ENCODE results near the gene PSAT1.

Gene PSAT1

GRCh38 chr9:78296893-78297671 is at the start of gene PSAT1:
Gene PSAT1, plus strand, starts transcription at chr9:78297125. Its CDS starts 86 bp downstream, at chr9:78297211.
- H3K4me3 ChIP-seq (ENCODE audit: insufficient read length, low read depth), result peak within 1 kb of the TSS; percentile 97
- TF ChIP-seq YY1 (IDR thresholded peaks at IDR 0.05; ENCODE audit: insufficient read depth, insufficient read length) (no peak), ZNF274 (IDR thresholded peaks at IDR 0.05; ENCODE audit: low read depth, low read length) (no peak), SUZ12 (IDR thresholded peaks at IDR 0.05; ENCODE audit: extremely low read depth, insufficient read depth, insufficient read length) (no peak)
- H3K36me3 ChIP-seq (ENCODE audit: insufficient read depth, insufficient read length, low read length), result peaks cover 22% of the 10 kb centered on the region
- no peaks in the 10 kb centered on the region for H3K27me3 ChIP-seq (ENCODE audit: insufficient read depth, insufficient read length)
- no peaks in the 10 kb centered on the region for H3K9me3 ChIP-seq (ENCODE audit: insufficient read depth, low read length)
- no peaks in the 10 kb centered on the region for H3K4me1 ChIP-seq (ENCODE audit: insufficient read depth, insufficient read length)
- peak; percentile 96 for DNase-seq (ENCODE audit: low read depth, low spot score)
- peak within 1 kb of the TSS; percentile 97 for H3K9ac ChIP-seq (ENCODE audit: insufficient read length, low read depth)

GRCh38 chr9:78248635-78249034 is 48.3 kb upstream of the PSAT1 start:
- TF ChIP-seq YY1 (IDR thresholded peaks at IDR 0.05; ENCODE audit: insufficient read depth, insufficient read length) (no peak), ZNF274 (IDR thresholded peaks at IDR 0.05; ENCODE audit: low read depth, low read length) (no peak), SUZ12 (IDR thresholded peaks at IDR 0.05; ENCODE audit: extremely low read depth, insufficient read depth, insufficient read length) (no peak)
- H3K36me3 ChIP-seq (ENCODE audit: insufficient read depth, insufficient read length, low read length), result peaks cover 80% of the 10 kb centered on the region
- DNase-seq (ENCODE audit: low read depth, low spot score), result no peak
- no peak overlapping the region for H3K9ac ChIP-seq (ENCODE audit: insufficient read length, low read depth)
- no peaks in the 10 kb centered on the region for H3K9me3 ChIP-seq (ENCODE audit: insufficient read depth, low read length)
- no peaks in the 10 kb centered on the region for H3K4me1 ChIP-seq (ENCODE audit: insufficient read depth, insufficient read length)
- no peaks in the 10 kb centered on the region for H3K27me3 ChIP-seq (ENCODE audit: insufficient read depth, insufficient read length)
- H3K4me3 ChIP-seq (ENCODE audit: insufficient read length, low read depth), result no peak overlapping the region

GRCh38 chr9:78249542-78249941 is 47.4 kb upstream of the PSAT1 start:
- no peak for TF ChIP-seq YY1 (IDR thresholded peaks at IDR 0.05; ENCODE audit: insufficient read depth, insufficient read length)
- TF ChIP-seq SUZ12 (IDR thresholded peaks at IDR 0.05; ENCODE audit: extremely low read depth, insufficient read depth, insufficient read length), result no peak
- TF ChIP-seq ZNF274 (IDR thresholded peaks at IDR 0.05; ENCODE audit: low read depth, low read length), result no peak
- DNase-seq (ENCODE audit: low read depth, low spot score), result no peak
- no peaks in the 10 kb centered on the region for H3K27me3 ChIP-seq (ENCODE audit: insufficient read depth, insufficient read length)
- H3K9ac ChIP-seq (ENCODE audit: insufficient read length, low read depth), result no peak overlapping the region
- H3K9me3 ChIP-seq (ENCODE audit: insufficient read depth, low read length), result no peaks in the 10 kb centered on the region
- H3K4me1 ChIP-seq (ENCODE audit: insufficient read depth, insufficient read length), result no peaks in the 10 kb centered on the region
- H3K36me3 ChIP-seq (ENCODE audit: insufficient read depth, insufficient read length, low read length), result peaks cover 80% of the 10 kb centered on the region
- H3K4me3 ChIP-seq (ENCODE audit: insufficient read length, low read depth), result no peak overlapping the region

GRCh38 chr9:78252616-78253015 is 44.3 kb upstream of the PSAT1 start:
- TF ChIP-seq SUZ12 (IDR thresholded peaks at IDR 0.05; ENCODE audit: extremely low read depth, insufficient read depth, insufficient read length) (no peak), ZNF274 (IDR thresholded peaks at IDR 0.05; ENCODE audit: low read depth, low read length) (no peak), YY1 (IDR thresholded peaks at IDR 0.05; ENCODE audit: insufficient read depth, insufficient read length) (no peak)
- peaks cover 83% of the 10 kb centered on the region for H3K36me3 ChIP-seq (ENCODE audit: insufficient read depth, insufficient read length, low read length)
- no peak overlapping the region for H3K4me3 ChIP-seq (ENCODE audit: insufficient read length, low read depth)
- no peak overlapping the region for H3K9ac ChIP-seq (ENCODE audit: insufficient read length, low read depth)
- H3K27me3 ChIP-seq (ENCODE audit: insufficient read depth, insufficient read length), result no peaks in the 10 kb centered on the region
- DNase-seq (ENCODE audit: low read depth, low spot score), result no peak
- H3K4me1 ChIP-seq (ENCODE audit: insufficient read depth, insufficient read length), result no peaks in the 10 kb centered on the region
- H3K9me3 ChIP-seq (ENCODE audit: insufficient read depth, low read length), result no peaks in the 10 kb centered on the region

GRCh38 chr9:78253285-78253684 is 43.6 kb upstream of the PSAT1 start:
- no peaks in the 10 kb centered on the region for H3K4me1 ChIP-seq (ENCODE audit: insufficient read depth, insufficient read length)
- no peaks in the 10 kb centered on the region for H3K27me3 ChIP-seq (ENCODE audit: insufficient read depth, insufficient read length)
- H3K9me3 ChIP-seq (ENCODE audit: insufficient read depth, low read length), result no peaks in the 10 kb centered on the region
- H3K9ac ChIP-seq (ENCODE audit: insufficient read length, low read depth), result no peak overlapping the region
- DNase-seq (ENCODE audit: low read depth, low spot score), result no peak
- no peak for TF ChIP-seq SUZ12 (IDR thresholded peaks at IDR 0.05; ENCODE audit: extremely low read depth, insufficient read depth, insufficient read length)
- H3K4me3 ChIP-seq (ENCODE audit: insufficient read length, low read depth), result no peak overlapping the region
- peaks cover 83% of the 10 kb centered on the region for H3K36me3 ChIP-seq (ENCODE audit: insufficient read depth, insufficient read length, low read length)

GRCh38 chr9:78261403-78262001 is 35.4 kb upstream of the PSAT1 start:
- Histone ChIP-seq H3K4me1 (ENCODE audit: insufficient read depth, insufficient read length) (no peaks in the 10 kb centered on the region), H3K36me3 (ENCODE audit: insufficient read depth, insufficient read length, low read length) (peaks cover 68% of the 10 kb centered on the region), H3K4me3 (ENCODE audit: insufficient read length, low read depth) (no peak overlapping the region), H3K9ac (ENCODE audit: insufficient read length, low read depth) (no peak overlapping the region), H3K9me3 (ENCODE audit: insufficient read depth, low read length) (no peaks in the 10 kb centered on the region), H3K27me3 (ENCODE audit: insufficient read depth, insufficient read length) (no peaks in the 10 kb centered on the region)
- TF ChIP-seq YY1 (IDR thresholded peaks at IDR 0.05; ENCODE audit: insufficient read depth, insufficient read length), result no peak
- no peak for TF ChIP-seq SUZ12 (IDR thresholded peaks at IDR 0.05; ENCODE audit: extremely low read depth, insufficient read depth, insufficient read length)
- no peak for TF ChIP-seq ZNF274 (IDR thresholded peaks at IDR 0.05; ENCODE audit: low read depth, low read length)
- no peak for DNase-seq (ENCODE audit: low read depth, low spot score)

- Histone ChIP-seq H3K4me3 (ENCODE audit: insufficient read length, low read depth) (no peak overlapping the region), H3K36me3 (ENCODE audit: insufficient read depth, insufficient read length, low read length) (peaks cover 70% of the 10 kb centered on the region)
- DNase-seq (ENCODE audit: low read depth, low spot score), result no peak
These were observed 34.3 kb upstream of the PSAT1 start for GRCh38 chr9:78262655-78263054.

More at GRCh38 chr9:78262655-78263054, 34.3 kb upstream of the PSAT1 start:
- H3K27me3 ChIP-seq (ENCODE audit: insufficient read depth, insufficient read length), result no peaks in the 10 kb centered on the region
- no peak overlapping the region for H3K9ac ChIP-seq (ENCODE audit: insufficient read length, low read depth)
- TF ChIP-seq ZNF274 (IDR thresholded peaks at IDR 0.05; ENCODE audit: low read depth, low read length) (no peak), SUZ12 (IDR thresholded peaks at IDR 0.05; ENCODE audit: extremely low read depth, insufficient read depth, insufficient read length) (no peak), YY1 (IDR thresholded peaks at IDR 0.05; ENCODE audit: insufficient read depth, insufficient read length) (no peak)
- no peaks in the 10 kb centered on the region for H3K4me1 ChIP-seq (ENCODE audit: insufficient read depth, insufficient read length)
- no peaks in the 10 kb centered on the region for H3K9me3 ChIP-seq (ENCODE audit: insufficient read depth, low read length)
